DMS153 (cell line): Measurements from ENCODE around the gene TMEM123.

ENCODE experiments used
- DNase-seq: peaks from one replicate; lab custom pipeline; 2025; lab: John Stamatoyannopoulos, UW

Gene TMEM123

DNA sequence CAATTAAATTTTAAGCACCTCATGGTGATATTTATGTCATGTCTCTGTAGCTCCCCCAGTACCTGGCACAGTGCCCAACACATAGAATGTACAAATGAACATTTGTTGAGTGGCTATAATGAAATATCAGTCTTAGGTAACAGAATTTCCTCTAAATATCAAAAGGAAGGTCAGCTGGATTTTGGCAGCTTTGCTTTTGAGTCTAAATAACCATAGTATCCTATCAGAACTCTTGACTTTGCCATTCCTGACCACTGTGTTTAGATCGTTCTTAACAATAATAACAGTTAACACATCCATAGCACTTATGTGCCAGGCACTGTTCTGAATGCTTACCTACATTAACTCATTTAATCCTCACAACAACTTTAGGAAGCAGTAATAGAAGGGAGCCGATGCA, 26.6 kb downstream of the TMEM123 start:
- DNase-seq: no peak

DNA sequence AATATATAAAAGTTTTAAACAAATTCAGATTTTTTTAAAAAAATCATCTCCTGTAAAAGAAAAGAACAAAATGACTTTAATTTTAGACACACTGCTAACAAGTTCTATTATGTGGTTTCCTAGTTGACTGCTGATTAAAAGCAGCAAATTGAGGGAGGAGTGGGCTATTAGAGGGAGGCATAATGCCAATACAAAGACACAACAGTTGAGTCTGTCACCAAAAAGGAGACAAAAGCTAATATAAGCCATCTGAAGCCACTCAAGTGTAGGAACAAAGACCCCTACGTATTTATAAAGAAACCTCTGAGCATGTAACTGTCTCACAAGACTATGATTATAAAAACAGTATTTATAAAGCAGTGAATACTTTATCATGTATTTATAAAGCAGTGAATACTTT, 28.6 kb downstream of the TMEM123 start:
- DNase-seq: no peak

GRCh38 chr11:102422817-102423712, 29.5 kb downstream of the TMEM123 start:
- no peak for DNase-seq

DNA sequence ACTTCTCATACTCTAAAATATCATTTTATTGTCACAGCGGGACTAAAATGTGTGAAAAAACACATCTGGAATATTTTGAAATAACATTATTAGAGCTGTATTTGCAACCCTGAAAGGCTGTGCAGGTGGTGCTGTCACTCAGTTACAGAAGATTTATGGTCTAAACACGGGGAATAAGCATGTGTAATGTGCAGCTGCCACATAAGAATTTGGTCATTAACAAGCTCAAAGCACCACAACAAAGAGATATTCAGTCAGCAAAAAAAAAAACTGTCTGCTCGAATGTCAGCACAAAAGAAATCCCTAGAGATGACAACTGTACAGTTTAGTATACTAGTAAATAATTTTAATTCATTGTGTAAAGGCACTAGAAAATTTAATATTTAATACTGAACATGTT, 31.3 kb downstream of the TMEM123 start:
- DNase-seq: peak; percentile 90

DNA sequence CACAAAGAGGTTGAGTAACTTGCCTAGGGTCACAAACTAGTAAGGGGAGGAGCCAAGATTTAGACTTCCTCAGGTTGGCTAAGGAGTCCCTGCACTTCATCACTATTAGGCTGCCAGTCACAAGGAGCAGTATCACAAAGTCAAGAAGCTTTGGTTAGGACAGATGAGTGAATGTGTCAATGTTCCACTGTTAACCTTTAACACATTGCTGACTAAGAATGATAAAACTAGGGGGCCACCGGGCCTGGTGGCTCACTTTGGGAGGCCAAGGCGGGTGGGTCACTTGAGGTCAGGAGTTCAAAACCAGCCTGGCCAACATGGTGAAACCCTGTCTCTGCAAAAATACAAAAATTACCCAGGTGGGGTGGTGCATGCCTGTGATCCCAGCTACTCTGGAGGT, 32.0 kb downstream of the TMEM123 start:
- DNase-seq: no peak

DNA sequence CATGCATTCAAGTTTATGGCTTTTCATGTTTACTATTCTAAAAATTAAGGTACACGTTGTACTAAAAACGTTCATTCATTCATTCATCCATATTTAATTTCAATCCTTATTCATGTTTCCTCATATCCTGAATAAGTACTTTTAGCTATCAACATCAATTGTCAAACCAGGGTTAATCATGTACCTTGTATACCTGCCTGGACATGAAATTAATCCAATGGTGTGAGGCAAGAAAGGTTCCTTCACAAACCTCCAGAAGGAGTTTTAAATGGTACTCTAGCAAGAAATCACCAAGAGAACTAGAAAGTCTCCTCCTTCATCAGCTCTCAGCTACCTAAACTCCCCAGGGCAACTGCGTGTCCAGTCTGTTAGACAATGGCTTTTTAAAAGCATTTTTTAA, 33.4 kb downstream of the TMEM123 start:
- DNase-seq: no peak

- no peak for DNase-seq
Observed at GRCh38 chr11:102416976-102417375, 35.6 kb downstream of the TMEM123 start.

DNA sequence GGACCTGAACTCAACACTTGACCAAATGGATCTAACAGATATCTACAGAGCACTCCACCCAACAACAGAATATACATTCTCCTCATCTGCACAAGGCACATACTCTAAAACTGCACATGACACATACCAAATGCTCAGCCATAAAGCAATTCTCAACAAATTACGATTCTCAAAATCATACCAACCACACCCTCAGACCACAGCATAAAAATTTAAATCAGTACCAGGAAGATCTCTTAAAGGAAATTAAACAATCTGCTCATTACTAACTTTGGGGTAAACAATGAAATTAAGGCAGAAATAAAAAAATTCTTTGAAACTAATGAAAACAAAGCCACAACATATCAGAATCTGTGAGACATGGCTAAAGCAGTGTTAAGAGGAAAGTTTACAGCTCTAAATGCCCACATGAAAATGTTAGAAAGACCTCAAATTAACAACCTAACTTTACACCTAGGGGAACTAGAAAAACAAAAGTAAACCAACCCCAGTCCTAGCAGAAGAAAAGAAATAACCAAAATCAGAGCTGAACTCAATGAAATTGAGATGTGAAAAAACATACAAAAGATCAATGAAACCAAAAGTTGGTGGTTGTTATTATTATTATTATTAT, 37.2 kb downstream of the TMEM123 start:
- no peak for DNase-seq

- DNase-seq: peak; percentile 80
Observed at GRCh38 chr11:102414559-102414958, 38.0 kb downstream of the TMEM123 start.

DNA sequence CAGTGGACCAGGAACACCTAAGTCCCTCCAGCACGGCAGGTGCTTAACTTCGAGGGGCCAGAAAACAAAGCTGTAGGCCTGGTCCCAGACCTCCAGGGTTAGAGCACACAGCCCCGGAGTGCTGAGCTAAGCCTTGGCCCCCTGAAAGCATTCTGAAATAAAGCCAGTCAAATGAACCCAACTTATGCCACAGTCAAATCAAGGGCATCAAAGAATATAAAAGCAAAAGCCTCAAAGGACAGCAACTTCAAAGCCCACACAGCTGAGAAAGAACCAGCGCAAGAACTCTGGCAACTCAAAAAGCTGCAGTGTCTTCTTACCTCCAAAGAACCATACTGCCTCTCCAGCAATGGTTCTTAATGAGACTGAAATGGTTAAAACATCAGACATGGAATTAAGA, 39.1 kb downstream of the TMEM123 start:
- no peak for DNase-seq

DNA sequence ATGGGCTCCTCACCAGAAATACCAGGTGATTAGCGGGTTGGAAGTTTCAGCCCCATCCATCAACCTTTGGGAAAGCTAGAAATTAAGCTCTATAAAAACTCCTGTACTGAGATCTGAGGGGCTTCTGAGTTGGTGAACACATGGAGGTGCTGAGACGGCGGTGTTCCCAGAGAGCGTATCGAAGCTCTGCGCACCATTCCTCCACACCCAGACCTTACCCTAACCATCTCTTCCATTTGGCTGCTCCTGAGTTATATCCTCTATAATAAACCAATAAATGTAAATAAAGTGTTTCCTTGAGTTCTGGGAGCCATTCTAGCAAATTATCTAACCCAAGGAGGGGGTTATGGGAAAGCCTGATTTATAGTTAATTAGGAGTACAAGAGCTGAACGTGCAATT, 41.4 kb downstream of the TMEM123 start:
- no peak for DNase-seq

DNA sequence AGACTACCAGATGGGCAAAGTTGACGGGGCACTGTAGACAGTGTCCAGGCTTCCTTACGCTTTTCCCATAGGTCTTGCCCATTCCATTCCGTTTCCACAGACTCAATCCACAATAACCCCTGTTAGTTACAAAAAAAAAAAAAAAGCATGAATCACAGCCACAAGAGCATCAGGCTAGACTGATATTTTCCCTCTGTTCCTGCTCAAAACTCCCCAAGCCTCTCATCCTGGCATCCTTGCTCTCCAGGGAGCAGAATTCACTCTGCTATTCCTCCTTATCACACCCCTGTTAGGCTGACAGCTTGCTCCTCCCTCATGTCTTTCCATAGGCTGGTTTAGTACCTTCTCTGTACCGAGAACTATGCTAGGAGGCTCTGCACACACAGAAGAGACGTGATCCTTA, 42.2 kb downstream of the TMEM123 start:
- DNase-seq: no peak

DNA sequence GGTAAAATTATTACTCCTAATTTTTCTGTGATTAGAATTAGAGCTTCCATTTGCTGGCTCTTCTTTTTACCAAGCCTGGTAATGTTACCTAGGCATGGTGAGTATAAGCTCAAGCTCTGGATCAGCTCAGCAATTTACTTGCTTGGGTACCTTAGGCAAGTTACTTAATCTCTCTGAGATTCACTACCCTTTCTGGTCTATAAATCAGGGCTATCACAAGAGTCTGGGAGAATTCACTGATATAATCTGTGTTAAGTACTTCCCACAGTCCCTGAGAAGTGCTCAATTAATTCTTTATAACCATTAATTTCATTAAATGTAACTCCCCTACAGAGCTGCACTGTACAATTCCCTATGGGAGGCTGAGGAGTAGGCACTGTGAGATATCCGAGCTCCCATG, 44.2 kb downstream of the TMEM123 start:
- no peak for DNase-seq

DNA sequence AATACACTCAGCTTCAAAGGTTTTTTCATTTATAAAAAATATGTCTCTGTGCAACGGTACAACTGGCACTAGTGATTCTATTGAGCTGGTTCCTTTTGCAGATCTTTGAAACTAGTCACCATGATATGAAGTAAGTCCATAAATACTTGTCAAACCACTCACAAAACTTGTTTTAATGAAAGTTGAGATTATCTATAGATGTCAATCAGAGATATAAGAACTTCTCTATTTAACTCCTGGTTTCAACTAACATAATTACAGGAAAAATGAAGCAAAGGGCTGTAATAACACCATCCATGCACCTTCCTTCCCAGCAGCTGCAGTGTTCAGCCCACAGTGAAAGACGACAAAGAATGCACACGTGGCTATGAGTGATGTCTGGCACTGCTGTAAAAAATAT, 44.7 kb downstream of the TMEM123 start:
- DNase-seq: no peak

GRCh38 chr11:102406099-102406498, 46.5 kb downstream of the TMEM123 start:
- no peak for DNase-seq

GRCh38 chr11:102405501-102405900, 47.1 kb downstream of the TMEM123 start:
- no peak for DNase-seq

DNA sequence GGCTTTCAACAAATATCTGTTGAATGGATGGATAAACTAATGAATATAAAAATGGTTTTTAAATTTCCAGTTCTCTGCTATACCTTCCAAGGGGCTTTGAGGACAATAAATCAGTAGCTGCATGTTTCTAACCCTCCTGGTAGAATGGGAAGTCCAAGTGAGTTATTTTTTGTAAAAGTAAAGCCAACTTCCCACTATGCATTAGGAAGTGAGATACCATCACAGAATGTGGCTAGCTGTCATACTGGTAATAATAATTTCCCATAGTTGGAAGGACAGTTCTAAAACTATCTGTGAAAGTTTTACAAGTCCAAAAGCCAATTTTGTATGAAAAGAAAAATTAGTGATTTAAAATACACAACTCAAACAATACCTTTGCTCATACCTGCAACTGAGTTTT, 50.0 kb downstream of the TMEM123 start:
- no peak for DNase-seq

GRCh38 chr11:102401905-102402304, 50.7 kb downstream of the TMEM123 start:
- DNase-seq: no peak

DNA sequence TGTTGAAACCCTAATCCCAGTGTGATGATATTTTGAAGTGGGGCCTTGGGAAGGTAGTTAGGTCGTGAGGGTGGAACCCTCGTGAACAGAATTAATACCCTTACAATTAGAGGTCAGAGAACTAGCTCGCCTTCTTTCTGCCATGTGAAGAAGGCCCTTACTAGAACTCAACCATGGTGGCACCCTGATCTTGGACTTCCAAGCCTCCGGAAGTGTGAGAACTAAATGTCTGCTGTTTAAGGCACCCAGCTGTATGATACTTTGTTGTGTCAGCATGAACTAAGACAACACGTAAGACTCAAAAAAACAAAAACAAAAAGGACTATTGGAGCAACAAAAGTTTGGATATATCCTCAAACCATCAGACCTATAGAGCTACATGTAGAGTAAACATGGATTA, 52.0 kb downstream of the TMEM123 start:
- DNase-seq: no peak

GRCh38 chr11:102399189-102399588, 53.4 kb downstream of the TMEM123 start:
- DNase-seq: no peak

GRCh38 chr11:102398297-102398696, 54.3 kb downstream of the TMEM123 start:
- DNase-seq: no peak

DNA sequence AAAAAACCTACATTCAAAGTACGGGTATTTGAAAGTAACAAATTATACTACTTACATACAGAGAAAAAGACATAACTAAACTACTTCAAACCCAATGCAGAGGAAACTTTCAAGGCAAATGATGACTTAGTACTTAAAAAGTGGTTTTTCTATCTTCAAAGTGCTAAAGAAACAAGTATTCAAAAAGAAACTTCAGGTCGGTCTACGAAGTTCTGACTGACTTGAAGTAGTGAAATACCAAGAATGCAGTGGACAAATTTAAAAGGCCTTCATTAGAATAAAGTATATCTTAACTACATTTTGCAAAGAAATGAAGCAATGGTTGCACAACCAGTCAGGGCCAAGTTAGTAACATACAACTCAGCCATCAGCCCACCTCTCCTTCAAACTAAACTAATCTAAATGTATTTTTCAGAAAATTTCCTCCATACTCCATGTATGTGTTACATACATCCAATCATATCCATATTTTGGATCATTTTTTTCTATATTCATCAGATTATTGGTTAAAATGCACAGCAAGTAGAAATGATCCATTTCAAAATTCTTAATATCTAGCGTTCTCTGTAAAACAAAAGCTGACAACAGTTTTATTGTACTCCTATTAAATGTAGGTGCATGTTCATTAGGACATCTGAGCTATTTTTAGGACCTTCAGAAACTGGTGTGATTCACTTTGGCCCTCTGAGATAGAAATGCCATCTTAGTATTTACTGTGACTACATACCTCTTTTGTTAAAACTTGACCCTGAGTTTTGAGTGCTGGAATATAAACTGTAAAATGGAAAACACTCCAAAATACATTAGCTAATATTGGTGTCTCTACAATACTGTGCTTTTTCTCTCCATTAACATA, 55.6 kb downstream of the TMEM123 start:
- DNase-seq: no peak
